GM15510 (cell line): Measurements from ENCODE around the gene RSPO4.

ENCODE experiments used
- POLR2A ChIP-seq: IDR thresholded peaks from 3 replicates; pipeline ENCODE4 v1.6.1; 2011; ENCODE audit warnings: borderline replicate concordance; ENCODE audit not compliant: insufficient read length; ENCODE audit errors: extremely low read depth

The RSPO4 gene

DNA sequence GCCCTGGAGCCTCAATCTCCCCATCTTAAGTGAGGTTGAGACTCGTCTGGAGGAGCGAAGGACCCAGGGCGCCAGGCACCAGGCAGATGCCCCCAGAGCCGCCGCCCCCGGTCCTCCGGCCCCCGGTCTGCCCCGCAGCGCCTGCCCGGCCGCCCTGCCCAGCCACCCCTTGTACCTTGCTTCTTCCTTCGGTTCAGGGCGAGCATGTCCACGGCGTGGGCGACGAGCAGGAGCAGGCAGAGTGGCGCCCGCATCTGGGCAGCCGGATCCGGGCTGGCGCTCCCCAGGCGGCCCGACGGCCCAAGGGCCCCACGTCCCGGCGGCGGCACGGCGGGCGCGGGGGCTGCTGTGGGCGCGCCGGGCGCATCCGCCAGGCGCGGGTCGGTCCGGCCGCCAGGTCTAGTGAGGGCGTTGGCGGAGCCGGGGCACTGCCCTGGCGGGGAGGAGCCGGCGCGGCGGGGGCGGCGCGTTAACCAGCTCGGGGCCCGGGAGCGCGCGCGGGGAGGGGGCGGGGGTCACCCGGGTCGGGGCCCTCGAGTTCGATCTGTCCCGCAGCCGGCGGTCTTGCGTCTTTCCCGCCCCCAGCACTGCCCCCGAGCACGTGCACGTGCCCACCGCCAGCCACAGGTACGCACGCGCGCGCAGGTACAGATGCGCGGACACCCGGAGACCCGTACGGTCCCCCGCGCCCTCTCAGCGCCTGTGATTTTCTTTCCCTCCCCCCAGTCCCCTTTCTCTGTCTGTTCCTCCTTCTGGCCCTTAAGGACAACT, at the start of gene RSPO4:
Gene RSPO4, minus strand, starts transcription at position 401 of the 771 bp plus-strand sequence. Its CDS starts 147 bp downstream, at position 254.
- TF ChIP-seq POLR2A: no peak

DNA sequence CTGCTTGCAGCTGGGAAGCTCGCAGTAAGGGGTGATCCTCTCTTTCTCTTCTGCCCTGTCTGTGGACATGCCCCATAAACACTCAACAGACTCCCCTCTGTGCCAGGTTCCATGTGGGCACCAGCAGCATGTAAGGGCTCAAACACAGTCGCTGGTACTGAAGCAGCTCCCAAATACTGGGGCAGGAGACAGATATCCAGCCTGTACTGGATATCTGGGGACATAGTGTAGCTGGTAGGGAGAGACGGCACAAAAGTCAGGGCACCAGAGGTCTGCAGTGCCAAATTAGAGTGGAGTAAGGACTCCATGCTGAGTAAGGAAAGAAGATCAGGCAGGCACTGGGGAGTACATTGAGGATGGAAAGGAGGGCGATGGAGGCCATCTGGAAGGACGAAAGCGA, 48.3 kb upstream of the RSPO4 start:
- TF ChIP-seq POLR2A: no peak

DNA sequence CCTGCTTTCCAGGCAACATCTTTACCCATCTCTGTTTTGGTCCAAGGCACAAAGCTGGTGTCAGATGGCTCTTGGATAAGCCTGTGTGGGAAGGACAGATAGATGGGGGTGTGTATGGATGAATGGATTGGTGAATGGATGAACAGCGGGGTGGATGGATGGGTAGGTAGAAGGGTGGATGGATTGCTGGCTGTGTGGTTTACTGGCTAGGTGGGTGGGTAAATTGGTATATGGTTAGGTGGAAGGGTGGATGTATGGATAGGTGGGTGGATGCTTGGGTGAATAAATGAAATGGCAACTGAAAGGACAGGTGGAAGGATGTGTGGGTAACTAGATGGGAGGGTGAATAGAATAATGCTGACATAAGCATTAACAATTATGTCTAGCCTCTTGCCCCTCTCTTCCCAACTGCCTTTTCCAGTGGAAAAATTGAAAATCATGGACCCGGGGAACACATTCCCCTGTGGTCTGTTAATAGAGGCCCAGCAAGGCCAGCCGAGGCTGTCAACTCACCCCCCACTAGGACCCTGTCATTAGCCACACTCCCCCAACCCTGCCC, 43.8 kb upstream of the RSPO4 start:
- no peak for TF ChIP-seq POLR2A

DNA sequence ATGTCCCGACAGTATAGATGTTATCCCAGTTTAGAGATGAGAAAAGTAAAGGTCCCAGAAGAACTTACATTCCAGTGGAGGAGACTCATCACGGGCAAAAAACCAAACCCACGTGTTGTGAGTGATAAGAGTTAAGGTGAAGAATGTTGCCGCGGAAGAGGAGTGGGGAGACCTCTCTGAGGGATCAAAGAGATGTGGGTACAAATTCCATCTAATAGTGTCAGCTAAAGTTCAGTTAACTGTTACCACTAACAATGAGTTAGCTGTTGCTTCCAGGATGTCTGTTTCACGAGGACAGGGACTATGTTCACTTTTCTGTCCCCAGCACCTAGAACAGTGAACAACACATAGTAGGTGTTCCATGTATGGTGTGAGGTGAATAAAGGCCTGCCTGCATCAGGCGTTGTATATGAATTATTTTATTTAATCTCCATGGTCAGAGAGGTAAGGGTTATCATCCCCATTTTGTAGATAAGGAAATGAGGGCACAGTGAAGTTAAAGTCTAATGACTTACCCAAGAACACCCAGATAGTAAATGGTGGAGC, 39.8 kb upstream of the RSPO4 start:
- no peak for TF ChIP-seq POLR2A

DNA sequence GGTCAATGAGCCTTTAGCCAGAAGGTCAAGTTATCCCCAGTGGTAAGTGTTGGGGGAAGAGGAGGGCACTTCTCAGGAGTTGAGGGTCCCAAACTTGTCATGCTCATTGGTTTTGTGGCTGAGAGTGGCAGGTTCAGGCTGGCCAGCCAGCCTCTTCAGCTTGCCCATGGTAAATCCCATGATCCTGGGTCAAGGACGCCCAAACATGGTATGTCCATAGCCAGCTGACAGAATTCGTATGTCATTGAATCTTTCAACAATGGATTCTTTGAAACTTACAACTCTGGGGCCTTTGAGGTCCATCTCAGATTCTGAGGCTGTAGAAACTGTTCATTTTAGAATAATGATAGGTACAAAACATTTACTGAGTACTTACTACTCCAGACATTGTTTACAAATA, 36.1 kb upstream of the RSPO4 start:
- no peak for TF ChIP-seq POLR2A

DNA sequence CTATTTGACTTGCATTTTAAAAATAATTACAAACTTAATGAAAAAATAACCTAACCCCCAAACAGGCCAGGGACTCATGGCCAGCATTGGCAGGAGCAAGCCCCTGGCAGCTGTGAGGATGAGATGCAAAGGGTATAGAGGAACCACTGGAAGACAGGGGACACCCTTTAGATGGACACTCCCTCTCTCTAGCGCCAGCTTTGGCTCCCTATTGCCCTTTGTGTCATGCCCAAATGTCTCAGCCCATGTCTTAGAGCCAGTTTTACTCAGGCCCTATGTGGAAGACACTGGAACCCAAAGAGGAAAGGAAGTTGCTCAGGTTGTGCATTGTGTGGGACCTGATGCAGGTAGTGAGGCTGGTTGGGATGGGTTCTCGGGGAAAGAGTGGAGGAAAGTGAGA, 34.9 kb upstream of the RSPO4 start:
- no peak for TF ChIP-seq POLR2A

DNA sequence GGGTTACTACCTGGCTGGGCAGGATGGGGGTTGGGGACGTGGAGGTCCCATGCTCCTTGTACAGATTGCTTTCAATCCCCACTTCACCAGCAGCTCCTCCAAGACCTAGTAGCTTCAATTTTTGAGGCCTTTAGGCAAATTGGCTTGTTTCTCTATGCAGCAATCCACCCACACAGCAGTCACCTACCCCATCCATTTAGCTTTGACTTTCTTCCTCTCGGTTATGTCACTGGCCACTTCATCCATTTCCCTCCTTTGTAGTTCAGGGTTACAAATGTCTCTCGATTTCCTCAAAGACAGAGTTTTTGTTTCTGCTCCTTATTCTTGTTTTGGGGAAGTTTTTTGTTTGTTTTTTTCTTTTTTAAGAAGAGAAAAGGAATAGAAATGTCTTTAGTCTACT, 33.4 kb upstream of the RSPO4 start:
- no peak for TF ChIP-seq POLR2A

DNA sequence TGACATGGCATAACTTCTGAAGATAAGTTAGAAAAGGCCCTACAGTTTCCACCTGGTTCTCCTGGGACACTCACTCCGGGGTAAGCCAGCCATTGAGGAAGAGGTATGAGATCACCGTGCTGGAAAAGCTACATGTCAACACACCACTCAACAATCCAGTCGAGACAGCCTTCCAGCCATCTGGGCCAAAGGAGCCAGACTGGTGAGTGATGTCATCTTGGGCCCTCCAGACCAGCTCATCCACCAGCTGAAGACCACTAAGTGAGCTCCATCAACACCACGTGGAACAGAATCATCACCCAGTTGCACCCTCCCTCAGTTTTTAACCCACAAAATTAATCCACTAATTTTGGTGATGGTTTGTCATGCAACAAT, 32.3 kb upstream of the RSPO4 start:
- no peak for TF ChIP-seq POLR2A

DNA sequence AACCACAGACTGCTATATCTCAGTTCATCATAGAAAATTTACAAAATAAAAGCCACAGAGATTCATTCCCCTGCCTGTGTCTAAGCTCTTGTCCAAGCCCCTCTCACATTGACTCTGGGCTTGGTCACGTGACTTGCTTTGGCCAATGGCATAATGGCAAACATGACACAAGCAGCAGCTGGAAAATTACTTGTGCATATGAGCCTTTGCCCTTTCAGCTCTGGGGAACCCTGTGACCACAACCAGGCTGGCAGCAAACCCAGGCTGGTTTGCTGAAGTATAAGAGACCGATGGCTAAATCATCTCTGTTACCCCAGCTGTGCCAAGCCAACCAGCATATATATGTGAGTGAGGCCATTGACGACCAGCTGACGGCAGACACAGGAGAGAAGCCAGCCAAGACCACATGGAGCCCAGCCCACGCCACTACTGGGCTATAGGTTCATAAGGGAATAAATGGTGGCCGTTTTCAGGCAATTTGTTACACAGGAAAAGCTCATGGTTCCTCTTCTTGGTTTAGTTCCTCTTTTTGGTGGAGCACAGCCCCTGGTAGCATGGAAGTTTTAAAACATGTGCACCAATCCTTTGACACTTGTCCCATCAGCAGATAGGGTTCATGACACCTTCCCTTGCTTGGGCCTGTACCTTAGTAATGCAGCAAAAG, 31.8 kb upstream of the RSPO4 start:
- no peak for TF ChIP-seq POLR2A

DNA sequence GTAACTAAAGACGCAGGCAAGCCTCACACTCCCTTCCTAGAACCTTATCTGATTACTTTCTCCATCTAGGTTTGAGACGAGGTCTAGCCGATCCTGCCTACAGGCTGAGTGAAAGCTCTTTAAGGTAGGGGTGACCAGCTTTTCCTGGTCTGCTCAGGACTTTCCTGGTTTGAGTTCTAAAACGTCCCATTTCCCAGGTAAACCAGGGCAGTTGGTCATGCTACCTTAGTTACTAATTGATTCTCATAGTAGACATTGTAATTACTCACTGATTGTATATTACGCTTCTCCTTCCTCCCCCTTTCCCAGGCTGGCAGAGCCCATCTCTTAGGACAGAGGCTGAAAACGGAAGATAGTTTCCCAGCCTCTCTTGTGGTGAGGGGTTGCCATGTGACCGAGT, 27.9 kb upstream of the RSPO4 start:
- no peak for TF ChIP-seq POLR2A

DNA sequence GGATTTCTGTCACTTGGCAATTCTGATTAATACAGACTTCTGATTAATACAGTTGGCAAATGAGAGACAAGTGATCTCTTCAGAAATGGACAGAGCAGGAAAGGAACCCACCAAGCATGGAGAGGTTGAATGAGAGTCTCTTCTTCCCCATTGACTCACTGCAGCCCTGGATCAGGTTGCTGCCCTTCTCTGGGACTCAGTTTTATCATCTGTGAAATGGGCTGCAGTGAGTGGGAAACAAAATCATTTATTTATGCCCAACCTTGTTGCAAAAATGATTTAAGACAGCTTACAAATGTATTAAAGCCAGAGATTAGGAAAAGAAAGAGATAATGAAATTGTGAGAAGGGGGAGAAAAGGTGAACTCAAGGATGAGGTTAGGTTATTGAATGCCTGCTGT, 20.8 kb upstream of the RSPO4 start:
- TF ChIP-seq POLR2A: no peak

DNA sequence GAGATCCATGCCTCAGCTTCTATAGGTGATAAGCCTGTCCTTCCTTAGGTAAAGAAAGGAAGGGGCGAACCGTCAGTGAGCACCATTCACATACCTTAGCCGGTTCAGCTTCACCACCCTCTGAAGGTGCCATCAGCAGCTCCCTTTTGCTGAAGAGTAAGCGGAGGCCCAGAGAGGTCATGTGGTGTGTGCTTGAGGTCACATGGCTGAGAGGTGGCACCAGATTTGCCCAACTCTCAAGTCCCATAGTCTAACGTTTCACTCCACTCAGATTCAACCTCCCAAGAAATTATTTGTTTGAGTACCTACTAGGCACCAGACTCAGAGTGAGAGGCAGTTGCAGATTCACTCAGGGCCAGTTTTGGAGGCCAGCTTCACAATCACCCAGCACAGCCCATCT, 18.5 kb upstream of the RSPO4 start:
- no peak for TF ChIP-seq POLR2A

DNA sequence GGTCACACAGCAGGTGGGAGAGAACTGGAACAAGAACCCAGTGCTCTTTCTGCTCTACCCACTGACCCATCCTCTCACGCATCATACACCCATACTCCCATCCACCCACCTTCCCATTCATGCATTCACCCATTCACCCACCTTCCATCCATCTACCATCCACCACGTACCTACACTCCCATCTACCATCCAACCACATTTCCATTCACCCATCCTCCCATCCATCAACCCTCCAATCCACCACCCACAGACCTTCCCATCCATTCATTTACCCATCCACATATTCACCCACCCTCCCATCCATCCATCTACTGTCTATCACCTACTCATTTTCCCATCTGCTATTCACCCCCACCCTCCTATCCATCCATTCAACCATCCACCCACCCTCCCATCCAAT, 17.2 kb upstream of the RSPO4 start:
- no peak for TF ChIP-seq POLR2A

DNA sequence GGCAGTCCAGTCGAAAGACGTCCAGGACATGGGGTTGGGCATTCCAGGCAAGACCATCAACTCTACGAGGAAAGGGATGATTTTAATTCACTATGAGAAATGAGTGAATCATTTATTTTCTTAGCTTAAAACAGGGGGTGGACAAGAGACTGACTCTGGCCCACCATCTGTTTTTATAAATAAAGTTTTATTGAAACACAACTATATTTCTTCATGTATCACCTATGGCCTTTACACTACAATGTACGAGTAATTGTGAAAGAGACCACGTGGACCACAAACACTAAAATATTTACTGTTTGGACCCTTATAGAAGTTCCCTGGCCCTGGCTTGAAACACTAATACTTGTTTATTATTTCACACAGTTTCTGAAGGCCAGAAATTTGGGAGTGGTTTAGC, 15.6 kb upstream of the RSPO4 start:
- TF ChIP-seq POLR2A: no peak

DNA sequence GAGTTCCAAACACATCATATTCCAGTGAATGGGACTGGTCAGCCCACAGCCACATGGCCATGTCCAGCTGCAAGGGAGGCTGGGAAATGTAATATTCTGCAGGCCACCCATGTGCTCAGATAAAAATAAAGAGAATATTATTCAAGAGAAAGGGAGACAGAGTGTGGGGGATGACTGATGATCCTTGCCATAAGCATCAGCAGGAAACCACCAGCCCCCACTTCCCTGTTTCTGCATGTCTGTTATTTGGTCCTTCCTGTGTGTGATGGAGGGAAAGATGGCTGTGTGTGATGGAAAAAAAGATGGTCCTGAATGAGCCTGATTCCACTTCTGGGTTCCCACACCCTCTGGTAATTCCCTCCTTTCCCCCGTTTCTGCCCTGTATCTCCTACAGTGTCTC, 13.1 kb upstream of the RSPO4 start:
- no peak for TF ChIP-seq POLR2A

DNA sequence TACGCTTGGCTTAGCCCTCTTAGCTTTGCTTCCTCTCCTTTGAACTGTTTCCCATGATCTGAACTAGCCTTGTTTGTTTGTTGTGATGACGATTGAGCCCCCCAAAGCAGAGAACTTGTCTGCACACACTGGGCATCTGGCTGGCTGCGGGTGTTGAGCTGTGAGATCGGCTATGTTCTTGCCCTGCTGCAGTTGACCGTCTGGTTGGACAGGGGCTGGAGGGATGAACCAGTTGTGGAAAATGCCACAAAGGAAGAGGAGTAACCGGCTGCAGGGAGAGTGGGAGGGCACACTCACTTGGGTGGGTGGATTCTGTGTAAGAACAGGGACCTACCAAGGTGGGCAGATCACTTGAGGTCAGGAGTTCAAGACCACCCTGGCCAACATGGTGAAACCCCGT, 12.4 kb upstream of the RSPO4 start:
- TF ChIP-seq POLR2A: no peak
